Ovary (tissue), 3 donors: ENCODE measurements around the gene HNRNPDL.
"Not testable (repeated sequence)": the region's sequence is repeated elsewhere in the genome, so short reads cannot be mapped to it uniquely, and the experiment has no call there.

Experiments used
- CTCF ChIP-seq, 3 donors: fragments of 450-650 bp in 2 of 3; fragments of 200-600 bp in 1 of 3; IDR thresholded peaks; one replicate each; pipeline versions ENCODE4 v1.5.1 to v1.8.0; 2016 to 2022; ENCODE audit warnings: antibody characterized with exemption in 3 of 3, mild to moderate bottlenecking in 1 of 3
- POLR2A ChIP-seq: fragments of 450-650 bp; IDR thresholded peaks from one replicate; pipeline ENCODE4 v1.6.1; 2017; ENCODE audit warnings: antibody characterized with exemption, mild to moderate bottlenecking, moderate library complexity
- donor health status: DM: no; HTN: no; CAD: no.

GRCh38 chr4:82477469-82477868 is 47.2 kb upstream of the HNRNPDL start:
- TF ChIP-seq CTCF (IDR thresholded peaks at IDR 0.05); POLR2A: not testable (repeated sequence)
